Brain pericyte (primary cell): ENCODE measurements around the gene CLDN9.

ENCODE experiments used
- DNase-seq: peaks from one replicate; pipeline ENCODE4 v3.0.0-alpha.2; 2012; ENCODE audit warnings: low read depth, low spot score

Gene CLDN9

GRCh38 chr16:3017794-3018506 is 5.2 kb downstream of the CLDN9 start, which contains the start of gene CLDN6:
Gene CLDN6 (minus strand): TSS chr16:3018183. CDS start chr16:3016021, 2,162 bp downstream.
- DNase-seq = no peak

- DNase-seq = no peak
Observed at GRCh38 chr16:3019594-3020246, 7.0 kb downstream of the CLDN9 start.

DNA sequence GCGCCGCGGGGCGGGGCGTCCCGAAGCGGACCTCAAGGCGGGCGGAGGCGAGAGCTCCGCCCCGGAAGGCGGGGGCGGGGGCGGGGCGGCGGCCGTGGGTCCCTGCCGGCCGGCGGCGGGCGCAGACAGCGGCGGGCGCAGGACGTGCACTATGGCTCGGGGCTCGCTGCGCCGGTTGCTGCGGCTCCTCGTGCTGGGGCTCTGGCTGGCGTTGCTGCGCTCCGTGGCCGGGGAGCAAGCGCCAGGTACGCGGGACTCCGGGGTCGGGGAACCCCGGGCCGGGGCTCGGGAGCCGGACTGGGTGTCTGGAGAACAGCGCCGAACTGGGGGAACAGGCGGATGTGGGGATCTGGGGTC is 7.5 kb downstream of the CLDN9 start, which contains the start of gene TNFRSF12A:
Gene TNFRSF12A, plus strand, starts transcription at position 122 of the 357 bp plus-strand sequence. Its CDS starts 30 bp downstream, at position 152.
- DNase-seq = no peak

DNA sequence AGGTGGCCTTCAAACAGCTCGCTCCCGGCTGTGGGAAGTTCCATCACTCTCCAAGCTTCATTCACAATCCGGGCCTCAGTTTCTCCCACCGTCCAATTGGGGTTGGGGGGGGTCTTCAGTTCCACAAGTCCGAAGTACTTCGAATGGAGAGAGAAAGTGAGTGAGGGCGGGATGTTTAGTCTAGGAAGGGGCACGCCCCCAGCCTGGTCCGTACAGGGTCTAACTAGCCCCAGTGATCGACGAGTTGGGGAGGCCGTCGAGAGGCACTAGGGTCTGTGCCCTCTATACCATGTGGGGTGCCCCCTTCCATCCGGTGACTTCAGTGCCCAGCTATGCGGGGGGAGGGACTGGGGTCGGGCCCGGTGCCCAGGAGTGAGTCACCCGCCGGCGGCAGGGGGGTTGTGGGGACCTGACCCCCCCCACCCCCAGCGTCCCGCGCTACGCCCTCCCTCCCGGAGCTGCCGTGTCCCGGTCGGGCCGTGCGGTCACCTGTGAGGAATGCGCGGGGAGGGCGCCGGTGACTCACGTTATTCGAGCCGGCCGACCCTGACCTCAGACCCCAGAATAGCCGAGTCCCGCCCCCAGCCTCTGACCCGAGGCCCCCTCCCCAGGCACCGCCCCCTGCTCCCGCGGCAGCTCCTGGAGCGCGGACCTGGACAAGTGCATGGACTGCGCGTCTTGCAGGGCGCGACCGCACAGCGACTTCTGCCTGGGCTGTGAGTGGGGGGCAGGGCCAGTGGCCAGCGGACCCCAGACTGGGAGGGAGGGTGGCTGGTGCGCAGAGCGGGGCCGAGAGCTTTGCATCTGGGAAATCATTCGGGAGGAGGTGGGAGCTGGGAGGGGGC is 8.1 kb downstream of the CLDN9 start:
- DNase-seq = no peak

DNA sequence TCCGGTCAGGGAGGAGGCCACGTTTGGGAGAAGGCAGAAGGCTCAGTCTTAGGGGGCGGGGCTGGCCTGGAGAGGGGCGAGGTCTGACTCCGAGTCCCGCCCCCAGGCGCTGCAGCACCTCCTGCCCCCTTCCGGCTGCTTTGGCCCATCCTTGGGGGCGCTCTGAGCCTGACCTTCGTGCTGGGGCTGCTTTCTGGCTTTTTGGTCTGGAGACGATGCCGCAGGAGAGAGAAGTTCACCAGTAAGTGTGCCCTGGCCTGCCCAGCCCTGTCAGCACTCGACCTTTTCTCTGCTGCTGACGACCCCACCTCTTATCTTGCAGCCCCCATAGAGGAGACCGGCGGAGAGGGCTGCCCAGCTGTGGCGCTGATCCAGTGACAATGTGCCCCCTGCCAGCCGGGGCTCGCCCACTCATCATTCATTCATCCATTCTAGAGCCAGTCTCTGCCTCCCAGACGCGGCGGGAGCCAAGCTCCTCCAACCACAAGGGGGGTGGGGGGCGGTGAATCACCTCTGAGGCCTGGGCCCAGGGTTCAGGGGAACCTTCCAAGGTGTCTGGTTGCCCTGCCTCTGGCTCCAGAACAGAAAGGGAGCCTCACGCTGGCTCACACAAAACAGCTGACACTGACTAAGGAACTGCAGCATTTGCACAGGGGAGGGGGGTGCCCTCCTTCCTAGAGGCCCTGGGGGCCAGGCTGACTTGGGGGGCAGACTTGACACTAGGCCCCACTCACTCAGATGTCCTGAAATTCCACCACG is 8.9 kb downstream of the CLDN9 start:
- peak; percentile 84 for DNase-seq

- peak; percentile 74 for DNase-seq
Observed at GRCh38 chr16:3022208-3022683, 9.5 kb downstream of the CLDN9 start.

- DNase-seq = no peak
Observed at GRCh38 chr16:3022684-3023414, 10.1 kb downstream of the CLDN9 start.

DNA sequence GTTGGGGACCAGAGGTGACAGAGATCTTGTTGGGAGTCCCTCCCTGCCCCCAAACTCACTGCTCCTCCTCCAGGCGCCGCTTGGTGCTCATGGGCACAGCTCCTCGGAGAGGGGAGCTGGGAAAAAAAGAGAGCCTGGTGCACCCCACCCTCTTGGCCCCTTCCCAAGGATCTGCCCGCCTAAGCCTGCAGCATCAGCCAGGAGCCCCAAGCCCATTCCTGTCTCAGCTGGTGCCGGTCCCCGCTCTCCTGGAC is 10.6 kb downstream of the CLDN9 start:
- no peak for DNase-seq

GRCh38 chr16:3023669-3024478 is 11.2 kb downstream of the CLDN9 start, which contains the start of the genes HCFC1R1 and THOC6:
Gene HCFC1R1 (minus strand): TSS chr16:3023942. CDS start chr16:3023941, 1 bp downstream.
Gene THOC6 (plus strand): TSS chr16:3024035. CDS start chr16:3024327, 292 bp downstream.
- DNase-seq = peak; percentile 92

- DNase-seq = no peak
Observed at GRCh38 chr16:3025032-3026002, 12.6 kb downstream of the CLDN9 start.

- DNase-seq = no peak
Observed at GRCh38 chr16:3026003-3026378, 13.3 kb downstream of the CLDN9 start.

DNA sequence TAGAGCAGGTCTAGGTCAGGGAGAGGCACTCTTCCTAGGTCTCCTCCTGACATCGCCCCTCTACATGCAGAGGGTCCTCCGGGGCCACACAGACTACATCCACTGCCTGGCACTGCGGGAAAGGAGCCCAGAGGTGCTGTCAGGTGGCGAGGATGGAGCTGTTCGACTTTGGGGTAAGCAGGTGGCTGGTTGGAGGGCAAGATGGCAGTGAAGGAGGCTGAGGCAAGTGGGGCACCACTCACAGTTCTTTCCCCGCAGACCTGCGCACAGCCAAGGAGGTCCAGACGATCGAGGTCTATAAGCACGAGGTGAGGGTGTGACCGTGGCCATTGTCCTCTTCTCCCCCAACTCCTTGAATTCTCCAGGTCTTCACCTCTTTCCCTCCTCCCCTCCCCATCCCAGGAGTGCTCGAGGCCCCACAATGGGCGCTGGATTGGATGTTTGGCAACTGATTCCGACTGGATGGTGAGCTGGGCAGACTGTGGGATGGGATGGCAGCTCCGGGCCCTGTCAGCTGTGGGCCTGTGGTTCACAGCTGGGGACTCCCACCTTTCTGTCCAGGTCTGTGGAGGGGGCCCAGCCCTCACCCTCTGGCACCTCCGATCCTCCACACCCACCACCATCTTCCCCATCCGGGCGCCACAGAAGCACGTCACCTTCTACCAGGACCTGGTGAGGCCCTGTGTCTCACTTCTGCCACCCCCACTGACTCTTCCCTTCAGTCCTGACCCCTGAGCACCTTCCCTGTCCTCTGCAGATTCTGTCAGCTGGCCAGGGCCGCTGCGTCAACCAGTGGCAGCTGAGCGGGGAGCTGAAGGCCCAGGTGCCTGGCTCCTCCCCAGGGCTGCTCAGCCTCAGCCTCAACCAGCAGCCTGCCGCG is 14.1 kb downstream of the CLDN9 start:
- DNase-seq = no peak

GRCh38 chr16:3027489-3027795 is 14.7 kb downstream of the CLDN9 start:
- DNase-seq = no peak

DNA sequence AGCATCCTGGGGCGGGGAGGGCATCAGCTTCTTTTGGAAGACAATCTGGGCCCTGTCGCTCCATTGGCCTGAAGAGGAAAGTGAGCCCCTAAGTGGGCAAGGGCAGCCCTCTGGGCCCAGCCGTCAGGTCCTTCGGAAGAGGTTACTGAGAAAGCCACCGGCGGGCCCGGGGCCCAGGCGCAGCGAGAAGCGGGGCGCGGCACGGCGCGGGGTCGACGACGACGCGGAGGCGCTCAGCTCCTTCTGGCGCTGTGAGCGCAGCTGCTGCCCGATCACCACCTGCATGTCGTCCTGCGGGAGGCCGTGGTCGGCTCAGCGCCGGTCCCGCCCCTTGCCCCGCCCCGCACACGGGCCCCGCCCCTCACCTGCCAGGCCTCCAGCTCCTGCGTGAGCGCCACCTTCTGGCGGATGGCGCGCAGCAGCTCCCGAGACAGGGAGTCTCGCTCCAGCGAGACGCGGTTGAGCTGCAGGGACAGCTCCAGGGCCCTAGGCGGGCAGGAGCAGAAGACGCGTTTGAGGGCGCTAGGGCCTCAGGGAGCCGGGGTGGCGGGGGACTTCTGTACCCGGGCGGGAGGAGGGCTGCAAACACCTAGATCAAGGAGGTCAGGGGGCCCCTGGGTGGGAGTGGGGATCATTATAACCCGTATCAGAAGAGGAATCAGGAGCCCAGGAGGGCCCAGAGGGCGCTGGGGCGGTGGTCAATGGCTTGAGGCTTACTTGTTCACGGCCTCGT is 15.4 kb downstream of the CLDN9 start:
- DNase-seq = no peak

DNA sequence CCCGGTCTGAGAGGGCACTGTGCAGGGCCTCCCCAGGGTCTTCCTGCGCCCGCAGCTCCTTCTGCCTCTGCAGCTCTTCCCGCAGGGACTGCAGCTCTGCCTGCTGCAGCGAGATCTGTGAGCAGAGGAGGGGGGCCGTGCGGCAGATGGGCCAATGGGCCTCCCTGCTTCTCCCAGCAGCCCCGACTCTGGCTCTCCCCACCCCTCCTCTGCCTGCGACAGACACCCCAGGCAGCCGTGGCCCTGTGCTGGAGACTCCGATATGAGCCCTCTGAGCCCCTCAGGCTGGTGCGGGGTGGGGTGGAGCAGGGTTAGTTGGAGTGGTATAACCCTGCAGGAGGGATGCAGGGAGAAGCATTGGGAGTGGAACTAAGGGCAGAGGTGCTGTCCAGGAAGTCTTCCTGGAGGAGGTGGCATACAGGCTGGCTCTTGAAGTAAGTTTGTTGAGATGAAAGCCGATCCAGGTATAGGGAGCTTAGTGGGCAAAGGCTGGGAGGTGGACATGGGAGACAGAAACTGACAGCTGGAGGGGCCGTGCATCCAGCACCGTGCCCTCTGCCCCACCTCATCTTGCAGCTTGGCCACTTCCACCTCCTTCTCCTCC is 16.1 kb downstream of the CLDN9 start:
- DNase-seq = no peak

DNA sequence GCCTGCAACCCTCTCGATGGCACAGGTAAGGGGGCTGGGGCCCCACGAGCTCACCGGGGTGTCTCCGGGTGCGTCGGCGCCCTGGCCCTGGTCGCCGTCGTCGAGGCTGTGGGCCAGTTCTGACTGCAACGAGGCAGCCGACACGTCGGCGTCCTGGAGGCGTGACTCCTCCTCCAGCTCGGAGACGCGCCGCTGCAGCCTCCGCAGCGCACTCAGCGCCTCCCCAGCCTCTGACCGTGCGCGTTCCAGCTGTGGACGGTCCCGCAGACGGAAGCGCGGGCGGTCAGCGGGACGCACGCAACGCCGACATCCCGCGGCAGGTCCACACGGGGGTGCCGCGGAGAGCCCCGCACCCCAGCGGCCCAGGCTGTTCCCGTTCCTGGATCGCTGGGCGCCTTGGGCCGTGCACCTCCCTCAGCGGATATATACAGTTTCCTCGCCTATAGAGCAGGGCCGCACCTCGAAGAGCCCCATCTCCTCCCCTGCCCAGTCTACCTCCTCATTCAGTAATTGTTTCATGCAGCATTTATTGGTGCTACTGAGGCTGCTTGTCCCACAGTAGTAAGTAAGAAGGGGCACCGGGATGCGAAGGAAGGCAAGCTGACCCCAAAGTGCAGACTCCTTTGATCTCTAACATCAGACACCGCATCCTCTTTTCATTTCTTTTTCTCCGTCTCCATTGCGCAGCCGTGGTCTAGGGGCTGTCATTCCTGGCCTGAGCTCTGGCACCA is 16.9 kb downstream of the CLDN9 start:
- no peak for DNase-seq
